SK-N-SH (cell line): ENCODE results near the gene PPP1R27.

Experiments used
- TAF1 ChIP-seq: IDR thresholded peaks from 2 replicates; pipeline ENCODE4 v1.6.1; 2012; ENCODE audit warnings: low read depth, mild to moderate bottlenecking, low read length, moderate library complexity, borderline replicate concordance
- TF ChIP-seq, protein P1 (sequence below): IDR thresholded peaks from 2 replicates; pipeline ENCODE4 v1.4.0; 2012; ENCODE audit warnings: low read depth

GRCh38 chr17:81810892-81811704 lies 23.8 kb downstream of the PPP1R27 start:
- TF ChIP-seq, protein P1, sequence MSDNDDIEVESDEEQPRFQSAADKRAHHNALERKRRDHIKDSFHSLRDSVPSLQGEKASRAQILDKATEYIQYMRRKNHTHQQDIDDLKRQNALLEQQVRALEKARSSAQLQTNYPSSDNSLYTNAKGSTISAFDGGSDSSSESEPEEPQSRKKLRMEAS: no peak
- no peak for TF ChIP-seq TAF1
